ENCODE measurements around the gene PYGM. TPM values are rescaled to one million over a fixed set of nuclear protein-coding genes. Genes with fewer than 3 reads are reported as not detected.
A peak's percentile ranks its signal among the peaks of the same experiment; 100 is the strongest.

The PYGM gene
- total RNA-seq, 3 donors from 2014 or later: 1.3 to 4.5 (median 3.4) TPM

DNA sequence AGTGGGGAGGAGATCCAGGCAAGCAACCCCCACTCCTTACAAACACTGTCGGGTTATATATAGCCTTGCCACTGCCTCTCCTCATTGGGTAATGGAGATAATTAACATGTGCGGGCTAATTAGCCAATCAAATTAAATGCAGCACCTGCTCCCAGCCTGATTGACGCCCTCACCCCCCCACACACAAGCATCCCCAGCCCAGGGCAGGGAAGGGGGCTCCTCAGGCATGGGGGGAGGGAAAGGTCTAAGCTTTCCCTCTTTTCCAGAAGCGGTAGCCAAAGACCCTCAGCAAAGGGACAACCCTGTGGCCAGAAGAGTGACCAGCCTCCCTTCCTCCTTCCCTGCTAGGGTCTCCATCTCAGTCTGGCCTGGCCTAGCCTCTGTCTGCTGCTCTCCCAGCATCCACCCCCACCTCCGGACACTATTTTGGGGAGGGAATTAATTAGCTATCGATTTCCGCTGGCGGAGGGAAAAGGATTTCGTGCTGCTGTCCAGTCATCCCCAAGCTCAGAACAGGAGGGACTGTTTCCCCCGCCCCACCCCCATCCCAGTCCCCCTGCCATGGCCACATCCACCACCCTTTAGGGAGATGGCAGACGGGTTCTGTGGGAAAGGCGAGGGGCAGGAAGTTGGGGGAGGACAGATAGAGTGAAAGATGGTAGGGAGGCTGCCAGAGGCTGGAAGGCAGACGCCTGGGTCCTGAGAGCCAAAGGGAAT is 43.9 kb downstream of the PYGM start:
- Histone ChIP-seq H3K4me3 (no peak overlapping the region), H3K9me3 (no peaks in the 10 kb centered on the region), H3K27ac (no peak overlapping the region), H3K4me1 (peaks cover 0 to 3% of the 10 kb centered on the region in 2 donors), H3K36me3 (no peaks in the 10 kb centered on the region), H3K27me3 (peaks cover 10 to 97% of the 10 kb centered on the region in 2 donors)
- no peak for DNase-seq (ENCODE audit: low spot score in 2 of 2)
- intact Hi-C loops (cut with DNase I; ENCODE audit: low total_unique reads): no loop called here
- TF ChIP-seq POLR2A (IDR thresholded peaks at IDR 0.05) (no peak), POLR2AphosphoS5 (IDR thresholded peaks at IDR 0.05) (no peak)
- TF ChIP-seq, protein P1, sequence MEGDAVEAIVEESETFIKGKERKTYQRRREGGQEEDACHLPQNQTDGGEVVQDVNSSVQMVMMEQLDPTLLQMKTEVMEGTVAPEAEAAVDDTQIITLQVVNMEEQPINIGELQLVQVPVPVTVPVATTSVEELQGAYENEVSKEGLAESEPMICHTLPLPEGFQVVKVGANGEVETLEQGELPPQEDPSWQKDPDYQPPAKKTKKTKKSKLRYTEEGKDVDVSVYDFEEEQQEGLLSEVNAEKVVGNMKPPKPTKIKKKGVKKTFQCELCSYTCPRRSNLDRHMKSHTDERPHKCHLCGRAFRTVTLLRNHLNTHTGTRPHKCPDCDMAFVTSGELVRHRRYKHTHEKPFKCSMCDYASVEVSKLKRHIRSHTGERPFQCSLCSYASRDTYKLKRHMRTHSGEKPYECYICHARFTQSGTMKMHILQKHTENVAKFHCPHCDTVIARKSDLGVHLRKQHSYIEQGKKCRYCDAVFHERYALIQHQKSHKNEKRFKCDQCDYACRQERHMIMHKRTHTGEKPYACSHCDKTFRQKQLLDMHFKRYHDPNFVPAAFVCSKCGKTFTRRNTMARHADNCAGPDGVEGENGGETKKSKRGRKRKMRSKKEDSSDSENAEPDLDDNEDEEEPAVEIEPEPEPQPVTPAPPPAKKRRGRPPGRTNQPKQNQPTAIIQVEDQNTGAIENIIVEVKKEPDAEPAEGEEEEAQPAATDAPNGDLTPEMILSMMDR (IDR thresholded peaks at IDR 0.05): no peak

DNA sequence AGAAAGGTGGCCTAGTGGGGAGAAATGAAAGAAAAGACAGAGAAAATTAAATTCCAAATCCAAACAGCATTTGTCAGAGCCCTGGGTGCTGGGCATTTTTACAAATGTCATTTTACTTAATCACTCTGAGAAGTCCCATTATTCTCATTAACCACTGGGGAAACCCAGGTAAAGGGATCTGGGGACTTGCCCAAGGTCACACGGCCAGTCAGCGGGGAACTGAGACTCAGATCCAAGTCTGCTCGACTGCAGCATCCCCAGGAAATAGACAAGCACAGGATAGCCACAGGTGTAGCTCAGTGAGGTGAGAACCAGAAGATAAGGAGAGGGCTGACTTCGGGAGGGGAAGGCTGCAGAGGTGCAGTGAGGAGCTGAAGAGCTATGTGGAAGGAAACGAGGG is 44.7 kb downstream of the PYGM start:
- peaks cover 10 to 97% of the 10 kb centered on the region in 2 donors for H3K27me3 ChIP-seq
- intact Hi-C loops (cut with DNase I; ENCODE audit: low total_unique reads): no loop called here

DNA sequence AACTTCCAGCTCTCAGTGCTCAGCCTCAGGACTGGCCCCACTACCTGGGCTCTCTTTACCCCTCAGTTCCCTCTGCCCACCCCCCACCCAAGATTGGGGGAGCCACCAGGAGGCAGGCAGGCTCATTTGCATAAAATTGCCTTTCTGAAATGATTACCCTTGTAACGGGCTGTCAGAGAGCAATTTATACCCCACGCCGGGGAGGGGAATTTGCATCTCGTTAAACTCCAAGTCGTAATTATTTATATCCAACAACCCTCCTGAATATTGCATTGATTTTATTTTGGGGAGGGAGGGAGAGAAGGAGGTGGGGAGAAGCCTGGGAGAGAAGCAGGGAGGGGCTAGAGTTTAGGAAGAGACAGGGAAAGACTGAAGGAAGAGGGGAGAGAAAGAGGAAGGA is 45.1 kb downstream of the PYGM start:
- Histone ChIP-seq H3K9me3 (no peaks in the 10 kb centered on the region), H3K4me3 (no peak overlapping the region), H3K36me3 (no peaks in the 10 kb centered on the region), H3K27me3 (peaks cover 10 to 95% of the 10 kb centered on the region in 2 donors), H3K4me1 (peaks cover 0 to 3% of the 10 kb centered on the region in 2 donors), H3K27ac (no peak overlapping the region)
- TF ChIP-seq, protein P1 (IDR thresholded peaks at IDR 0.05): no peak
- TF ChIP-seq POLR2AphosphoS5 (IDR thresholded peaks at IDR 0.05): no peak
- TF ChIP-seq POLR2A (IDR thresholded peaks at IDR 0.05): no peak
- no peak for DNase-seq (ENCODE audit: low spot score in 2 of 2)
- intact Hi-C loops (cut with DNase I; ENCODE audit: low total_unique reads): no loop called here

More for the DNA sequence above, 44.7 kb downstream of the PYGM start:
- DNase-seq (ENCODE audit: low spot score in 2 of 2): no peak
- Histone ChIP-seq H3K9me3 (no peaks in the 10 kb centered on the region), H3K36me3 (no peaks in the 10 kb centered on the region), H3K4me3 (no peak overlapping the region), H3K27ac (no peak overlapping the region), H3K4me1 (peaks cover 0 to 3% of the 10 kb centered on the region in 2 donors)
- TF ChIP-seq POLR2A (IDR thresholded peaks at IDR 0.05) (no peak), POLR2AphosphoS5 (IDR thresholded peaks at IDR 0.05) (no peak)
- TF ChIP-seq, protein P1 (IDR thresholded peaks at IDR 0.05): no peak

GRCh38 chr11:64713781-64714363 is 45.9 kb downstream of the PYGM start:
- Histone ChIP-seq H3K4me1 (peaks cover 0 to 3% of the 10 kb centered on the region in 2 donors), H3K9me3 (no peaks in the 10 kb centered on the region), H3K36me3 (no peaks in the 10 kb centered on the region), H3K4me3 (peak overlapping the region in 1 of 3 donors; percentile 52), H3K27ac (no peak overlapping the region), H3K27me3 (peaks cover 10 to 94% of the 10 kb centered on the region in 2 donors)
- DNase-seq (ENCODE audit: low spot score in 2 of 2): no peak
- TF ChIP-seq POLR2AphosphoS5 (IDR thresholded peaks at IDR 0.05): no peak
- TF ChIP-seq POLR2A (IDR thresholded peaks at IDR 0.05): no peak
- TF ChIP-seq, protein P1 (IDR thresholded peaks at IDR 0.05): no peak
- intact Hi-C loops (cut with DNase I; ENCODE audit: low total_unique reads): no loop called here
